Colonic mucosa (tissue), 4 donors: Measurements from ENCODE around the gene MBOAT1. TPM values are rescaled to one million over a fixed set of nuclear protein-coding genes. Genes with fewer than 3 reads are reported as not detected.

Source experiments
- DNase-seq: peaks from one replicate; pipeline ENCODE4 v3.0.0-alpha.2; 2020
- H3K27ac ChIP-seq: fragments of 200-600 bp; one replicate; pipeline ENCODE4 v1.8.0; 2021
- H3K27me3 ChIP-seq: fragments of 200-600 bp; one replicate; pipeline ENCODE4 v1.8.0; 2021
- H3K36me3 ChIP-seq: fragments of 200-600 bp; one replicate; pipeline ENCODE4 v1.8.0; 2021
- H3K4me1 ChIP-seq: fragments of 200-600 bp; one replicate; pipeline ENCODE4 v1.8.0; 2021; ENCODE audit warnings: mild to moderate bottlenecking
- H3K4me3 ChIP-seq: fragments of 200-600 bp; one replicate; pipeline ENCODE4 v1.8.0; 2021
- H3K9ac ChIP-seq, 2 donors: one replicate each; pipeline ENCODE4 v1.7.0; 2013; ENCODE audit warnings: control low read depth in 2 of 2, low read depth in 2 of 2, low read length in 2 of 2
- H3K9me3 ChIP-seq: fragments of 200-600 bp; one replicate; pipeline ENCODE4 v1.8.0; 2021
- intact Hi-C: fragments of 100-400 bp; cut with DNase I; formaldehyde crosslinking; loops from one replicate; pipeline ENCODE4 v1.14.1; 2022
- total RNA-seq, 2 donors: library from RNA; stranded (reverse); fragmentation: NEBNext Ultra II Directional in 1 of 2; extraction: Animal tissue kit (Norgen Biotek cat#: 25700) in 1 of 2; gene quantifications; one replicate each; pipeline ENCODE4 v1.2.1, GENCODE V29; 2021
- TF ChIP-seq, protein P1 (sequence below): fragments of 200-600 bp; IDR thresholded peaks from one replicate; pipeline ENCODE4 v1.8.0; 2022; ENCODE audit warnings: antibody characterized with exemption, mild to moderate bottlenecking
- donor health status: healthy.
- donor health status: DM: no; HTN: no; CAD: no.
- donor health status: DM: no; HTN: no; CAD: no.

The MBOAT1 gene
- total RNA-seq, 2 donors from 2014 or later, result 45.7 to 54.1 TPM

DNA sequence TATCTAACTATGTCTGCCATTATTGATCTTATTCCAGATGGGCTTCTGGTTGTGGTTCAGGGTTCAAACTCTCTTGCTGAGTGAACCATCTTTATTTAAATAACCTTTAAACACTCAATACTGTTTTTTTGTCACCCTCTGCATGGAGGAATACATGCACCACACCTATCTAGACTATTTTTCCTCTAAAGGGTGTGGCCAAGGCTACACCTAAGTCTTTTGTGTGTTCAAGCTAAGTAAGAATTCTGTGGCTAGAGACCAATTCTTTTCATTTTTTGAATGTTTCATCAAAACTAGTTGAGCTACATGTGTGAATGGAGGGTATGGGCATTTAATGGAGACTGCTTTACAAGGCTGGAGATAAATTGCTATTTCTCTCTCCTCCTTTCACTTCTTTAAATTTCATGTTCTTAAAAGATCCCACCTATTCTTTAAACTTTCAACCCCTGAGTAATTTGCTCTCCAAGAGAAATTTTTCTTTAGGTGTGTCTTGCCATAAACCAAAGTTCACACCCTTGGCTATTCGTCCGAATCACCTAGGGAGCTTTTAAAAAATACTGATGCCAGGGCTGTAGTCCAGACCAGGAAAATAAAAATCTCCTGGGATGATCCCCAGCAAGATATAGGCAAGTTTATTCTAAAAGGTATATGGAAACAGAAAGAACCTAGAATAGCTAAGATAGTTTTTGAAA is 24.8 kb upstream of the MBOAT1 start:
- DNase-seq, result no peak
- intact Hi-C loops, result no loop called here
- Histone ChIP-seq H3K36me3 (no peaks in the 10 kb centered on the region), H3K4me3 (no peak overlapping the region), H3K9me3 (no peaks in the 10 kb centered on the region), H3K4me1 (no peaks in the 10 kb centered on the region), H3K9ac (no peak overlapping the region), H3K27ac (peak overlapping the region; percentile 56), H3K27me3 (no peaks in the 10 kb centered on the region)
- TF ChIP-seq, protein P1, sequence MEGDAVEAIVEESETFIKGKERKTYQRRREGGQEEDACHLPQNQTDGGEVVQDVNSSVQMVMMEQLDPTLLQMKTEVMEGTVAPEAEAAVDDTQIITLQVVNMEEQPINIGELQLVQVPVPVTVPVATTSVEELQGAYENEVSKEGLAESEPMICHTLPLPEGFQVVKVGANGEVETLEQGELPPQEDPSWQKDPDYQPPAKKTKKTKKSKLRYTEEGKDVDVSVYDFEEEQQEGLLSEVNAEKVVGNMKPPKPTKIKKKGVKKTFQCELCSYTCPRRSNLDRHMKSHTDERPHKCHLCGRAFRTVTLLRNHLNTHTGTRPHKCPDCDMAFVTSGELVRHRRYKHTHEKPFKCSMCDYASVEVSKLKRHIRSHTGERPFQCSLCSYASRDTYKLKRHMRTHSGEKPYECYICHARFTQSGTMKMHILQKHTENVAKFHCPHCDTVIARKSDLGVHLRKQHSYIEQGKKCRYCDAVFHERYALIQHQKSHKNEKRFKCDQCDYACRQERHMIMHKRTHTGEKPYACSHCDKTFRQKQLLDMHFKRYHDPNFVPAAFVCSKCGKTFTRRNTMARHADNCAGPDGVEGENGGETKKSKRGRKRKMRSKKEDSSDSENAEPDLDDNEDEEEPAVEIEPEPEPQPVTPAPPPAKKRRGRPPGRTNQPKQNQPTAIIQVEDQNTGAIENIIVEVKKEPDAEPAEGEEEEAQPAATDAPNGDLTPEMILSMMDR, result no peak

DNA sequence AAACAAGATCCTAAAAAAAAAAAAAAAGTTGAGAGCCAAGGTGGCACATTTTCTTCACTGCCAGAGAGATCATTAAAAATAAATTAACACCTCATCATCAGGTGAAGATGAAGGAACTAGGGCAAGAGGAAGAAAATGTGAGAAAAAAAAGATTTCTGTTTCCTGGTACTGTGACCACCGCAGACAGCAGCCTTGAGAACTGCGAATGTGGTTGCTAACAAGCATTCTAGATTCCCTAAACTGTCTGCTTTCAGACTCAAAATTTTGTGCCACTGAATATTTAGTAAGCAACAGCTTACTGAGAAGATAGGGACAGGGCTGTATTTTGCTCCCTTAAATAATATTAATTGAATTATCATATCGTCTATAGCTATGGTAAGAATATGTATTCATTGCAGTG is 24.1 kb upstream of the MBOAT1 start:
- no peak for DNase-seq
- TF ChIP-seq, protein P1, result no peak

DNA sequence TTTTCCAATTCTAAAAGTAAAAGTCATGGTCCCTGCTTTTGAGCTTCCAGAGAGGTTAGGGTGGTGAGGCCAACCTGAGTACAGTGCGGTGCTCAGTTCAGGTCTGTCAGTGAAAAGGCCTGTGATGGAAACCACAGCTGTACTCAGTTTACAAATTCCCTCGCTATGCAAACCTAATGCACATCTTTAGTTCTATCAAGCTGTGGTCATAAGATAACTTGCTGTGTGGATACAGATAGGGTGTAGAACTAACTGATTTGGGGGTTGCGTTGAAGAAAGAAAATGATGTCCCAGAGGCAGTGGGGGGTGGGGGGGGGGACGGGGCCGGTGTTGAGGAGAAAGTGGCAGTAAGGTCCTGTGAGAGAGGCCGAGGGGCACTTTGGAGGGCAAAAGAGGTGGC is 22.8 kb upstream of the MBOAT1 start:
- intact Hi-C loops, result no loop called here
- Histone ChIP-seq H3K27ac (no peak overlapping the region), H3K9ac (no peak overlapping the region), H3K9me3 (no peaks in the 10 kb centered on the region), H3K4me1 (no peaks in the 10 kb centered on the region), H3K36me3 (no peaks in the 10 kb centered on the region), H3K4me3 (no peak overlapping the region), H3K27me3 (no peaks in the 10 kb centered on the region)
- TF ChIP-seq, protein P1, result no peak
- DNase-seq, result no peak

More for the DNA sequence above, 24.1 kb upstream of the MBOAT1 start:
- H3K9ac ChIP-seq, result no peak overlapping the region
- no peaks in the 10 kb centered on the region for H3K36me3 ChIP-seq
- no peaks in the 10 kb centered on the region for H3K4me1 ChIP-seq
- H3K27ac ChIP-seq, result peak overlapping the region; percentile 56
- intact Hi-C loops, result no loop called here
- no peaks in the 10 kb centered on the region for H3K9me3 ChIP-seq
- no peaks in the 10 kb centered on the region for H3K27me3 ChIP-seq
- H3K4me3 ChIP-seq, result no peak overlapping the region

DNA sequence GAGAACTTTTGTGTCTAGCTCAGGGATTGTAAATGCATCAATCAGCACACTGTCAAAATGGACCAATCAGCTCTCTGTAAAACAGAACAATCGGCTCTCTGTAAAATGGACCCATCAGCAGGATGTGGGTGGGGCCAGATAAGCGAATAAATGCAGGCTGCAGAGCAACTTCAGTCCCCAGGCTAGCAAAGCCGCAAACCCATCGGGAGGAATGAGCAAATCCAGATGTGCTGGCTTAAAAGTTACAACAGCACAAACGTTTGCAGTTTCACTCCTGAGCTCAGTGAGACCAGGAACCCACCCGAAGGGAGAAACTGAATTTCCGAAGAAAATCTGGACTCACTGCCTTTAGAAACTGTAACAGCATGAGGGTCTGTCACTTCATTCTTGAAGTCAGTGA is 21.9 kb upstream of the MBOAT1 start:
- intact Hi-C loops, result no loop called here
- DNase-seq, result no peak

DNA sequence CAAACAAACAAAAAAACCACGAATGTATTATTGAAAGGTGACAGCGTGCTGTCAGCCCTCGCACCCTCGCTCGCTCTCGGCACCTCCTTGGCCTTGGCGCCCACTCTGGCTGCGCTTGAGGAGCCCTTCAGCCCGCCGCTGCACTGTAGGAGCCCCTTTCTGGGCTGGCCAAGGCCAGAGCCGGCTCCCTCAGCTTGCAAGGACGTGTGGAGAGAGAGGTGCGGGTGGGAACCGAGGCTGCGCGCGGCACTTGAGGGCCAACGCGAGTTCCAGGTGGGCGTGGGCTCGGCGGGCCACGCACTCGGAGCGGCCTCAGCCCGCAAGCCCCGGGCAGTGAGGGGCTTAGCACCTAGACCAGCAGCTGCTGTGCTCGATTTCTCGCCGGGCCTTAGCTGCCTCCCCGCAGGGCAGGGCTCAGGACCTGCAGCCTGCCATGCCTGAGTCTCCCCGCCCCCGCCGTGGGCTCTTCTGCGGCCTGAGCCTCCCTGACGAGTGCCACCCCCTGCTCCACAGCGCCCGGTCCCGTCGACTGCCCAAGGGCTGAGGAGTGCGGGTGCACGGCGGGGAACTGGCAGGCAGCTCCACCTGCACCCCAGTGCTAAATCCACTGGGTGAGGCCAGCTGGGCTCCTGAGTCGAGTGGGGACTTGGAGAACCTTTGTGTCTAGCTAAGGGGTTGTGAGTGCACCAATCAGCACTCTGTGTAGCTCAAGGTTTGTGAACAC is 20.9 kb upstream of the MBOAT1 start:
- no peak for DNase-seq
- Histone ChIP-seq H3K9me3 (no peaks in the 10 kb centered on the region), H3K4me3 (no peak overlapping the region), H3K36me3 (no peaks in the 10 kb centered on the region), H3K27ac (no peak overlapping the region), H3K27me3 (no peaks in the 10 kb centered on the region), H3K9ac (no peak overlapping the region), H3K4me1 (no peaks in the 10 kb centered on the region)
- TF ChIP-seq, protein P1, result no peak
- intact Hi-C loops, result no loop called here

More for the DNA sequence above, 21.9 kb upstream of the MBOAT1 start:
- H3K9me3 ChIP-seq, result no peaks in the 10 kb centered on the region
- no peak overlapping the region for H3K9ac ChIP-seq
- H3K36me3 ChIP-seq, result no peaks in the 10 kb centered on the region
- H3K27me3 ChIP-seq, result no peaks in the 10 kb centered on the region
- no peak overlapping the region for H3K4me3 ChIP-seq
- H3K27ac ChIP-seq, result no peak overlapping the region
- TF ChIP-seq, protein P1, result no peak
- H3K4me1 ChIP-seq, result no peaks in the 10 kb centered on the region
